Esophagus muscularis mucosa (tissue), 4 donors: Measurements from ENCODE around the gene SPACA7. TPM values are rescaled to one million over a fixed set of nuclear protein-coding genes. Genes with fewer than 3 reads are reported as not detected.

Experiments used
- DNase-seq: peaks from one replicate; pipeline ENCODE4 v3.0.0-alpha.2; 2017; ENCODE audit errors: extremely low spot score
- H3K27ac ChIP-seq, 4 donors: fragments of 200-600 bp; sonication (generic); replicated peaks in 1 of 4; 1 replicate in 3 of 4; 2 replicates in 1 of 4; pipeline ENCODE4 v1.5.1; 2016 to 2019; ENCODE audit warnings: mild to moderate bottlenecking in 1 of 4
- H3K27me3 ChIP-seq, 4 donors: fragments of 200-600 bp; sonication (generic); one replicate each; pipeline versions ENCODE4 v1.5.1 to v1.6.0; 2016 to 2019
- H3K36me3 ChIP-seq, 4 donors: fragments of 200-600 bp; sonication (generic); one replicate each; pipeline ENCODE4 v1.5.1; 2016 to 2019
- H3K4me1 ChIP-seq, 4 donors: fragments of 200-600 bp; sonication (generic); one replicate each; pipeline ENCODE4 v1.5.1; 2016 to 2019
- H3K4me3 ChIP-seq, 4 donors: fragments of 200-600 bp; sonication (generic); 1 replicate in 2 of 4; 2 replicates in 2 of 4; pipeline ENCODE4 v1.5.1; 2016 to 2019; ENCODE audit warnings: mild to moderate bottlenecking in 4 of 4, moderate library complexity in 1 of 4
- H3K9me3 ChIP-seq, 4 donors: fragments of 200-600 bp; sonication (generic); 1 replicate in 3 of 4; 2 replicates in 1 of 4; pipeline ENCODE4 v1.5.1; 2016 to 2019
- EP300 ChIP-seq: sonication (generic); formaldehyde crosslinking; IDR thresholded peaks from one replicate; pipeline ENCODE4 v1.6.1; 2017; ENCODE audit warnings: antibody characterized with exemption
- POLR2A ChIP-seq: fragments of 450-650 bp; IDR thresholded peaks from one replicate; pipeline ENCODE4 v1.6.1; 2017; ENCODE audit warnings: antibody characterized with exemption, moderate library complexity, mild to moderate bottlenecking, low read depth
- POLR2AphosphoS5 ChIP-seq, 2 donors: sonication (generic); formaldehyde crosslinking; IDR thresholded peaks; one replicate each; pipeline ENCODE4 v1.6.1; 2017; ENCODE audit warnings: antibody characterized with exemption in 2 of 2
- WGBS: methylation state at CpG from one replicate; pipeline ENCODE4 v1.1.5; 2018; 5-methylcytosine and 5-hydroxymethylcytosine counted together
- intact Hi-C: fragments of 100-400 bp; cut with DNase I; formaldehyde crosslinking; loops from one replicate; pipeline ENCODE4 v1.15.1; 2023
- total RNA-seq, 4 donors: library from RNA; depleted of rRNA; stranded (reverse); fragments of >200 nt; gene quantifications; one replicate each; pipeline versions ENCODE4 v1.1.0 to v1.2.1, GENCODE V29; 2016
- TF ChIP-seq, protein P1 (sequence below), 3 experiments: fragments of 200-600 bp in 2 of 3; fragments of 450-650 bp in 1 of 3; sonication (generic) in 2 of 3; IDR thresholded peaks; one replicate each; pipeline ENCODE4 v1.5.1; 2017 to 2019; ENCODE audit warnings: antibody characterized with exemption in 3 of 3, mild to moderate bottlenecking in 2 of 3, moderate library complexity in 1 of 3

The SPACA7 gene
- total RNA-seq, 4 donors from 2014 or later = not detected

DNA sequence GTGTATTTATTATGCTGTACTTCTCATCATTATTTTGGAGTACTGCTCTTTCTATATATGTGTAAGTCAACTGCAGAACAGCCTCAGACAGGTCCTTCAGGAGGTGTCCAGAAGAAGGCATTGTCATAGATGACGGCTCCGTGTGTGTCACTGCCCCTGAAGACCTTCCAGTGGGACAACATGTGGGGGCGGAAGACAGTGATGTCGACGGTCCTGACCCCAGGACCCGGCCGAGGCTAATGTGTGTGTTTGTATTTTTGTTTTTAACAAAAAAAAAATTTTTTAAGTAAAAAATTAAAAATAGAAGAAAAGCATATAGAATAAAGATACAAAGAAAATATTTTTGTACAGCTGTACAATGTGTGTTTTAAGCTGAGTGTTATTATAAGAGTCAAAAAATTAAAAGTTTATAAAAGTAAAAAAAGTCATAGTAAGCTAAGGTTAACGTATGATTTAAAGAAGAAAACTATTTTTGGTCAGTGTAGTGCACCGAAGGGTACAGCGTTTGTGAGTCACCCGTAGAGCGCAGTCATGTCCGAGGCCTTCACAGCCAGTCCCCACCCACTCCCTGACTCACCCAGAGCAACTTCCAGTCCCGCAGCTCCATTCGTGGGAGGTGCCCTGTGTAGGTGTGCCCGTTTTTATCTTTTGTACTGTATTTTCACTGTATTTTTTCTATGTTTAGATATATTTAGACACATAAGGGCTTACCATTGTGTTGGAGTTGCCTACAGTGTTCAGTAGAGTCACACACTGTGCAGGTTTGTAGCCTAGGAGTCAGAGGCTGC is 42.2 kb upstream of the SPACA7 start:
- DNase-seq = no peak
- Histone ChIP-seq H3K4me3 (no peak overlapping the region), H3K9me3 (peaks cover 0 to 29% (median 15%) of the 10 kb centered on the region in 4 donors), H3K4me1 (peaks cover 0 to 10% (median 9%) of the 10 kb centered on the region in 4 donors), H3K27ac (no peak overlapping the region), H3K36me3 (no peaks in the 10 kb centered on the region), H3K27me3 (peaks cover 0 to 81% (median 18%) of the 10 kb centered on the region in 4 donors)
- WGBS = 76% methylated on average over 16 of the region's 16 CpGs
- TF ChIP-seq, protein P1, sequence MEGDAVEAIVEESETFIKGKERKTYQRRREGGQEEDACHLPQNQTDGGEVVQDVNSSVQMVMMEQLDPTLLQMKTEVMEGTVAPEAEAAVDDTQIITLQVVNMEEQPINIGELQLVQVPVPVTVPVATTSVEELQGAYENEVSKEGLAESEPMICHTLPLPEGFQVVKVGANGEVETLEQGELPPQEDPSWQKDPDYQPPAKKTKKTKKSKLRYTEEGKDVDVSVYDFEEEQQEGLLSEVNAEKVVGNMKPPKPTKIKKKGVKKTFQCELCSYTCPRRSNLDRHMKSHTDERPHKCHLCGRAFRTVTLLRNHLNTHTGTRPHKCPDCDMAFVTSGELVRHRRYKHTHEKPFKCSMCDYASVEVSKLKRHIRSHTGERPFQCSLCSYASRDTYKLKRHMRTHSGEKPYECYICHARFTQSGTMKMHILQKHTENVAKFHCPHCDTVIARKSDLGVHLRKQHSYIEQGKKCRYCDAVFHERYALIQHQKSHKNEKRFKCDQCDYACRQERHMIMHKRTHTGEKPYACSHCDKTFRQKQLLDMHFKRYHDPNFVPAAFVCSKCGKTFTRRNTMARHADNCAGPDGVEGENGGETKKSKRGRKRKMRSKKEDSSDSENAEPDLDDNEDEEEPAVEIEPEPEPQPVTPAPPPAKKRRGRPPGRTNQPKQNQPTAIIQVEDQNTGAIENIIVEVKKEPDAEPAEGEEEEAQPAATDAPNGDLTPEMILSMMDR (IDR thresholded peaks at IDR 0.05) = no peak
- TF ChIP-seq POLR2AphosphoS5 (IDR thresholded peaks at IDR 0.05) (no peak), POLR2A (no peak), EP300 (no peak)
- intact Hi-C loops = no loop called here

GRCh38 chr13:112335135-112335534 is 41.0 kb upstream of the SPACA7 start:
- Histone ChIP-seq H3K4me3 (no peak overlapping the region), H3K4me1 (peaks cover 0 to 10% (median 9%) of the 10 kb centered on the region in 4 donors), H3K9me3 (peaks cover 0 to 29% (median 15%) of the 10 kb centered on the region in 4 donors), H3K36me3 (no peaks in the 10 kb centered on the region), H3K27ac (no peak overlapping the region), H3K27me3 (peaks cover 0 to 81% (median 18%) of the 10 kb centered on the region in 4 donors)
- no peak for DNase-seq
- 86% methylated on average over 9 of the region's 9 CpGs for WGBS
- intact Hi-C loops = no loop called here
- TF ChIP-seq, protein P1 (IDR thresholded peaks at IDR 0.05) = no peak
- no peak for TF ChIP-seq EP300
- no peak for TF ChIP-seq POLR2A
- no peak for TF ChIP-seq POLR2AphosphoS5 (IDR thresholded peaks at IDR 0.05)

DNA sequence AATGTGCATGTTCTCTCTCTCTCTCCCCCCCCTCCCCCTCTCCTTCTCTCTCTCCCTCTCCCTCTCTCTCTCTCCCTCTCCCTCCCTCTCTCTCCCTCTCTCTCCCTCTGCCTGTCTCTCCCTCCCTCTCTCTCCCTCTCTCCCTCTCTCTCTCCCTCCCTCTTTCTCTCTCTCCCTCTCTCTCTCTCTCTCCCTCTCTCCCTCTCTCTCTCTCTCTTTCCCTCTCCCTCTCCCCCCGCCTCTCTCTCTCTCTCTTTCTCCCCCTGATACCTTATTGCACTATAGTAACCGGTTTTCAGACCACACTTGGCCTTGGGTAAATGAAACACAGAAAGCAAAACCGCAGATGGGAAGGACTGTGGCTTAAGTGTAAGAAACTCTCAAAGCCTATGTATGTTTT is 34.7 kb upstream of the SPACA7 start:
- WGBS = 58% methylated on average over 3 of the region's 3 CpGs
- Histone ChIP-seq H3K27ac (no peak overlapping the region), H3K9me3 (peaks cover 0 to 19% (median 16%) of the 10 kb centered on the region in 4 donors), H3K36me3 (no peaks in the 10 kb centered on the region), H3K4me1 (no peaks in the 10 kb centered on the region), H3K4me3 (no peak overlapping the region), H3K27me3 (peaks cover 0 to 82% (median 7%) of the 10 kb centered on the region in 4 donors)
- intact Hi-C loops = no loop called here
- no peak for TF ChIP-seq EP300
- TF ChIP-seq POLR2AphosphoS5 (IDR thresholded peaks at IDR 0.05) = no peak
- TF ChIP-seq POLR2A = no peak
- TF ChIP-seq, protein P1 (IDR thresholded peaks at IDR 0.05) = no peak
- DNase-seq = no peak

DNA sequence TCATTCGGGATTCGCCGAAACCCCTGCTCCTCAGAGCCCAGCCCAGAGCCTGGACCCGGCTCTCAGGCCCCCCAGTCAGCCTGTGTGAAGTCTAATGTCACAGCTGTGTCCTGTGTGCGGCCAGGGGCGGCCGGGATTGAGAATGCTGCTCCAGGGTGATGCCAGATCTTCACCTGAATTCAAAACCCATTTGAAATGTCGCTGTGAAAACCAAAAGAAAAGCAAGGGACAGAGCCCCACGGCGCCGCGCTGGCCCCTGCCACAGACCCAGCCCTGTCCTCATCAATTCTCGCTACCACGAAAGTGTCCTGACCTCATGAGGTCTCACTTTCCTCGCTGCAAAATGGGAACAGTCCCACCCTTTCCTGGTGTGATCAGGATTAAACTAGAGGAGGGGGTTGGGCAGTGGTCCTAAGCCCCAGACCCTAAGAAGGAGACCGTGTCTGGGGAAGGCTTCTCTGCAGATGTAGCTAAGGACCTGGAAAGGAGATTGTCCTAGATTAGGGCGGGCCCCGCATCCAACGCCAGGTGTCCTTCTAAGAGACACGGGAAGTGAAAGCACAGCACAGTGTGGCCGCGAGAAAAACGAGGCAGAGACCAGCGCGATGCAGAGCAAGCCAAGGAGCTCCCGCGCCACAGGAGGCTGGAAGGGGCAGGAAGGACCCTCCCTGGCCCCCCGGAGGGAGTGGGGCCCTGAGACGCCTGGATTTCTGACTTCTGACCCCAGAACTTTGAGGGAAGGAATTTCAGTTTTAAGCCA is 34.0 kb upstream of the SPACA7 start:
- Histone ChIP-seq H3K4me3 (no peak overlapping the region), H3K27me3 (peaks cover 0 to 82% (median 7%) of the 10 kb centered on the region in 4 donors), H3K4me1 (no peaks in the 10 kb centered on the region), H3K9me3 (peaks cover 0 to 12% (median 11%) of the 10 kb centered on the region in 4 donors), H3K27ac (no peak overlapping the region), H3K36me3 (no peaks in the 10 kb centered on the region)
- no peak for TF ChIP-seq POLR2AphosphoS5 (IDR thresholded peaks at IDR 0.05)
- TF ChIP-seq POLR2A = no peak
- no peak for TF ChIP-seq EP300
- TF ChIP-seq, protein P1 (IDR thresholded peaks at IDR 0.05) = no peak
- 85% methylated on average over 14 of the region's 29 CpGs for WGBS
- intact Hi-C loops = no loop called here
- DNase-seq = no peak
